GM12864 (cell line): ENCODE results near the gene TRABD2A.

Source experiments
- DNase-seq: peaks from one replicate; pipeline ENCODE4 v3.0.0-alpha.2; 2011; ENCODE audit warnings: low read depth
- H3K4me3 ChIP-seq: 2 replicates; pipeline ENCODE4 v1.5.1; 2011; ENCODE audit warnings: mild to moderate bottlenecking, low read depth, low read length, control low read depth
- TF ChIP-seq, protein P1 (sequence below): IDR thresholded peaks from 2 replicates; pipeline ENCODE4 v1.5.1; 2011; ENCODE audit warnings: low read depth, mild to moderate bottlenecking, moderate library complexity, low read length, control low read depth, inconsistent platforms; ENCODE audit errors: missing control alignments

The TRABD2A gene

DNA sequence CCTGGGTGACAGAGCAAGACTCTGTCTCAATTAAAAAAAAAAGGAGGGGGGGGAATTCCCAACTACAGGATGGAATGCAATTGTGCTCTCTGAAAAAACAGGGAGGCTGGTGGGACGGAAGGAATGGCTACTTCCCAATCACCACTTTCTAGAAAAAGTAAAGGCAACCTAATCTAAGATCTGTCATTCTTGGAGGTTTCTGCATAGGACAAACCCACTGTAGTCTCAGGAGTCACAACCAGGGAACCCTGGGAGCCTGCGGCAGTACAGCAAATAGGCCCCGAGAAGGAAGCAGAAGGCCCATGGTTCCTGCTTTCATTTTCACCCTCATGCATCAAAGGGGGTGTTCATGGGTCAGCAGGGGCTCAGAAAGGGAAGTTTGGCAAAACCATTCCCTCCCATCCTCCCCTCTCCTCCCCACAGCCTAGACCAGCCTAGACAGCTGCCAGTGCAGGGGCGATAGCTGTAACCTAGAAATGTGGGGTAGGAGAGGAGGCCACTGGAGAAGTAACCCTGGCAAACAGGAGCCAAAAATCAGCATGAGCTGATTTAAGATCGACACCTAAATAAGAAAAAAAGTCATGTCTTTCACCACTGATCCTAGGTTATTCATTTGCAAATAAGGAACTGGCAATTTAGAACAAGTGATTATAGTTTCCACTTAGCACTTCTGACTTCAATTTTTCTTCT lies 48.0 kb downstream of the TRABD2A start:
- no peak overlapping the region for H3K4me3 ChIP-seq
- DNase-seq: no peak
- TF ChIP-seq, protein P1, sequence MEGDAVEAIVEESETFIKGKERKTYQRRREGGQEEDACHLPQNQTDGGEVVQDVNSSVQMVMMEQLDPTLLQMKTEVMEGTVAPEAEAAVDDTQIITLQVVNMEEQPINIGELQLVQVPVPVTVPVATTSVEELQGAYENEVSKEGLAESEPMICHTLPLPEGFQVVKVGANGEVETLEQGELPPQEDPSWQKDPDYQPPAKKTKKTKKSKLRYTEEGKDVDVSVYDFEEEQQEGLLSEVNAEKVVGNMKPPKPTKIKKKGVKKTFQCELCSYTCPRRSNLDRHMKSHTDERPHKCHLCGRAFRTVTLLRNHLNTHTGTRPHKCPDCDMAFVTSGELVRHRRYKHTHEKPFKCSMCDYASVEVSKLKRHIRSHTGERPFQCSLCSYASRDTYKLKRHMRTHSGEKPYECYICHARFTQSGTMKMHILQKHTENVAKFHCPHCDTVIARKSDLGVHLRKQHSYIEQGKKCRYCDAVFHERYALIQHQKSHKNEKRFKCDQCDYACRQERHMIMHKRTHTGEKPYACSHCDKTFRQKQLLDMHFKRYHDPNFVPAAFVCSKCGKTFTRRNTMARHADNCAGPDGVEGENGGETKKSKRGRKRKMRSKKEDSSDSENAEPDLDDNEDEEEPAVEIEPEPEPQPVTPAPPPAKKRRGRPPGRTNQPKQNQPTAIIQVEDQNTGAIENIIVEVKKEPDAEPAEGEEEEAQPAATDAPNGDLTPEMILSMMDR: no peak

DNA sequence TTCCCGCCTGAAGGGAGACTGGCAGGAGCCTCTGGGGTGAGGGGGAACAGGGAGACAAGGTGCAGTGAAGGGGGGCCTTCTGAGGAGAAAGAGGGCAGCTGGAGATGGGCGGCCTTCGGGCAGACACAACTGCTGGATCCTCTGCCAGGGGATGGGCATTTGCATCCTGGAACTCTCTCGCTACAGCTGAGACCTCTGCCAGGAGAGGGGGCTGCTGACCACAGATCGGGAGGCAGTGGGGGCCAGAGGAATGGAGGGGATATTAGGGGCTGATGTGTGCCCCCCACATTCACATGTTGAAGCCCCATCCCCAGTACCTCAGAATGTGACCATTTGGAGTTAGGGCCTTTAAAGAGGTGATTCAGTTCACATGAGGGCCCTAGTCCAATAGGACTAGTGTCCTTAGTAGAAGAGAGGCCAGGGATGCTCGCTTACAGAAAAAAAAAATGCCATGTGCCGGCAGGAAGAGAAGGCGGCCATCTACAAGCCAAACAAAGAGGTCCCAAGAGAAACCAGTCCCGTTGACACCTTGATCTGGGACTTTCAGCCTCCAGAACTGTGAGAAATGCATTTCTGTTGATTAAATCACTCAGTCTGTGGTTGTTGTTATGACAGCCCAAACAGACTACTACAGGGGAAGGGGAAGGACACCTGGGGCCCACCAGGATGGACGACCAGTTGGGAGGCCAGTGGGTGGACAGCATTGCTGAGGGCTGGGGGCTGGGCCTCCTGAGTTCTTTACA lies 50.0 kb downstream of the TRABD2A start:
- TF ChIP-seq, protein P1: no peak
- no peak for DNase-seq
- H3K4me3 ChIP-seq: no peak overlapping the region

DNA sequence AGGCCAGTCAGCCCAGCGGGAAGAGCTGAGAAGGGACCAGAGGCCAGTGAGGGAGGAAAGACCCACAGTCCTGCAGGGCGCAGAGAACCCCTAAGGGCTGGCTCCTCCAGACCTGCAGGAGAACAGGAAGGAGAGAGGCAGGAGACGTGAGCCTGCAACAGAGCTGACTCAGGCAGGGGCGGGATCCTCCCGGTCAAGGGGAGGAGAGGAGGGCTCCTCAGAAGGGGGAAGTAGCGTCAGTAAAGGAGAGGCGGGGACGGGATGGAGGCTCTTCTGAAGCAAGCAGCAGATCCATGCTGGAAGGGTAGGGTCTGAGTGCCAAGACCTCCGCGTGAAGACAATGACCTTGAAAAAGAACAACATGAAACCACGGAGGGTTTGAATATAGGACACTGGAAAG lies 50.8 kb downstream of the TRABD2A start:
- TF ChIP-seq, protein P1: no peak
- H3K4me3 ChIP-seq: no peak overlapping the region
- DNase-seq: no peak

DNA sequence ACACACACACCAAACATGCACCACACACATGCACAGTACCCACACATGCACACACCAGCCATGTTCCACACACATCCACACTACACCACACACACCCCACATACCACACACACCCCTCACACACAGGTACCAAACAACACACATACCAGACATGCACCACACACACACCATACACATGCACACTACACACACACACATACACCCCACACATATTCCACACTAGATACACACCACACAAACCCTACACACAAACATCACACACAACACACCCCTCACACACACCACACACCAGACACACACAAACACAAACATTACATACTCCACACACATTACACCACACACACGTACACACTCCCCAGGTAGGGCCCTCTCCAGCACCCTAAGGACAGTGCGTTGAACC lies 51.2 kb downstream of the TRABD2A start:
- TF ChIP-seq, protein P1: no peak
- no peak for DNase-seq
- H3K4me3 ChIP-seq: no peak overlapping the region

DNA sequence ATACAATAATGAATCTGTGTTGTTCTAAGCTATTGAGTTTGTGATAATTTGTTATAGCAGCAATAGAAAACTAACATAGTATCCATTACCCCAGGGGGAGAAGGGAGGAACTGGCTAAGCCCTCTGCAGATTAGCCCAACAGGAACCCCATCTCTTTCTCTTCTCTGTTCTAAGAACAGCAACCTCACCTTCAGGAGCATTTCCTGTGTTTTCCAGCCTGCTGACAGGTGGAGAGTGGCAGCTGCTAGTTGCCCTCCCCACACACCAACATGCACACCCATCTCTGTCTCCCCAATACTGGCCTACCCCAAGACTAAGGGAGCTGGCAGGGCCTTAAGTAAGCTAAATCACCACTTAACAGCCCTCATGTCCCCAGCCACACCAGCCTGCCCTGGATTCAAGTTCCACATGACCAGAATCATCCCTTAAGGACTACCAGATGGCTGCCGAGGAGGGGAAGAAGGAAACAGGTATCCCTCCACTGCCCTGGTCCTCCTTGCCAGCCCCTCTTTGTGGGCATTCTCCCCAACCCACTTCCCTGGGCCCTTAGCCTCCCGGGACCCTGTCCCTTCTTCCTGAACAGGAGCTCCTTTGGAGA lies 52.8 kb downstream of the TRABD2A start:
- TF ChIP-seq, protein P1: no peak
- H3K4me3 ChIP-seq: no peak overlapping the region
- no peak for DNase-seq

DNA sequence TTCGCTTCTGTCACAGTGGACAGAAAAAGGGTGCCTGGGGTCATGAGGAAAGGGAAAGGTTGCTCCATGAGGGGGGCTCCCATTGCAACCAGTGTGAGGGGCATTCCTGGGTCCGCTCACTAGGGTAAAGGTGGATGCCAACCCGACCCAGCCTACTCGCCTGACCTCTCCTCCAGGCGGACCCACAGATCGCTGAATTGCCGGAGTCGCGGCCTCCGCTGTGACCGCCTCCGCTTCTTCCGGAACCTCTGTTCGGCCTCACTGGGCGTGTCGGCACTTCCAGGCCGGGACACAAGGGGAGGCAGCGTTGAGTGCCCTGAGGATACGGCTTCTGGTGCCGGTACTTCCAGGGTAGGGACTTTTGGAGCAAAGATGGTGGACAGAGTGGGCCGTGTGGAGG lies 57.1 kb downstream of the TRABD2A start:
- H3K4me3 ChIP-seq: no peak overlapping the region
- TF ChIP-seq, protein P1: no peak
- no peak for DNase-seq
